Inflammatory macrophage treated with lipopolysaccharide for 1 hour (primary cell): Measurements from ENCODE around the gene PTTG1.

Experiments
- DNase-seq, 2 donors: peaks; one replicate each; pipeline ENCODE4 v3.0.0-alpha.2; 2020 to 2022

PTTG1 gene

GRCh38 chr5:160456480-160457177 lies 35.0 kb downstream of the PTTG1 start:
- DNase-seq = peak in 1 of 2 donors; percentile 21

- DNase-seq = no peak
Measured at GRCh38 chr5:160457252-160457651, 35.6 kb downstream of the PTTG1 start.

GRCh38 chr5:160458806-160459800 lies 37.4 kb downstream of the PTTG1 start:
- peak; percentile 61 to 98 for DNase-seq

- DNase-seq = peak in 1 of 2 donors; percentile 20
Measured at GRCh38 chr5:160460377-160461049, 38.9 kb downstream of the PTTG1 start.

GRCh38 chr5:160461378-160461777 lies 39.7 kb downstream of the PTTG1 start:
- DNase-seq = no peak

- peak; percentile 50 to 83 for DNase-seq
Measured at GRCh38 chr5:160462167-160462566, 40.5 kb downstream of the PTTG1 start.

- DNase-seq = no peak
Measured at GRCh38 chr5:160463227-160463626, 41.6 kb downstream of the PTTG1 start.

GRCh38 chr5:160463740-160464465 lies 42.2 kb downstream of the PTTG1 start:
- DNase-seq = peak in 1 of 2 donors; percentile 44

GRCh38 chr5:160464466-160464797 lies 42.8 kb downstream of the PTTG1 start:
- peak in 1 of 2 donors; percentile 62 for DNase-seq

GRCh38 chr5:160466116-160466515 lies 44.5 kb downstream of the PTTG1 start:
- DNase-seq = no peak

- DNase-seq = peak; percentile 7 to 32
Measured at GRCh38 chr5:160466889-160467554, 45.4 kb downstream of the PTTG1 start.

- peak; percentile 95 to 98 for DNase-seq
Measured at GRCh38 chr5:160467555-160468362, 46.1 kb downstream of the PTTG1 start.

- DNase-seq = peak; percentile 17 to 26
Measured at GRCh38 chr5:160468363-160468975, 46.8 kb downstream of the PTTG1 start.

- peak; percentile 44 to 51 for DNase-seq
Measured at GRCh38 chr5:160469156-160470144, 47.8 kb downstream of the PTTG1 start.

GRCh38 chr5:160470437-160471361 lies 49.0 kb downstream of the PTTG1 start:
- peak; percentile 43 to 55 for DNase-seq

- peak in 1 of 2 donors; percentile 19 for DNase-seq
Measured at GRCh38 chr5:160471761-160472160, 50.1 kb downstream of the PTTG1 start.

GRCh38 chr5:160472482-160472881 lies 50.8 kb downstream of the PTTG1 start:
- DNase-seq = no peak

GRCh38 chr5:160473681-160474080 lies 52.0 kb downstream of the PTTG1 start:
- peak in 1 of 2 donors; percentile 55 for DNase-seq
